Cortex of kidney (tissue), 1 donor: ENCODE data around the gene PLXNB1.

ENCODE experiments used
- DNase-seq: peaks from one replicate; lab custom pipeline; 2025; lab: John Stamatoyannopoulos, UW

PLXNB1 gene

DNA sequence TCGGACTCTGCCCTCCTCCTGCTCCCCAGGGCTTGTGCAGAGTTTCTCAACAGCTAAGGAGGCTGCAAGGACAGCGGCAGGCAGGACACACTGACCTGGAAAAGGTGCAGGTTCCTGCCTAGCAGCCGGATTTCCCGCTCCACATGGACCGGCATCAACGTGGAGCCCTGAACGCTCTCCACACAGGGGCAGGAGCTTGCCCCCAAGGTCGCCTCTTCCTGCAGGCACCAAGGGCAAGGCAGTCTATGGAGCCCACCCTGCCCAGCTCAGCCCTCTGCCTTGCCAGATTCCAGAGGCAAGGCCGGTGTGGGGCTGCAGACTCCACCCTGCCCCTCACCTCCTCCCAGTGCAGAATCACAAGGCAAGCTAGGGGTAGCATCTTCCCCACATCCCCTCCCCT, 10.7 kb downstream of the PLXNB1 start:
- DNase-seq = no peak

DNA sequence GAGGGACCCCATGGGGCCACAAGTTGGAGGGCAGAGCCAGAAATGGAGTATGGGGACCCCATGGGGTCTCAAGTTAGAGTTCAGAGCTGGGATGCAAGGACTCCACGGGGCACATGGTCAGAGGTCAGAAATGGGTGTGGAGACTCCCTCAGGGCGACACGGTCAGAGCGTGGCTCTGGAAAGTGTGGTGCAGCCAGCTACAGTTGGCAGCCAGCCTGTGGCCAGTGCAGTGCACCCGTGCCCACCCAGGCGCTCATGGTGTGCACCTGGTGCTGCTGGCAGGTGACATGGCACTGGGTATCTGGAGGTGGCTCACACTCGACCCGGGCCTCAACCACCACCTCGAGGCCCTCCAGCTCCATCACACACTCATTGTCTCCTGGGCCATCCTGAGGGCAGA, 11.2 kb downstream of the PLXNB1 start:
- DNase-seq = no peak

DNA sequence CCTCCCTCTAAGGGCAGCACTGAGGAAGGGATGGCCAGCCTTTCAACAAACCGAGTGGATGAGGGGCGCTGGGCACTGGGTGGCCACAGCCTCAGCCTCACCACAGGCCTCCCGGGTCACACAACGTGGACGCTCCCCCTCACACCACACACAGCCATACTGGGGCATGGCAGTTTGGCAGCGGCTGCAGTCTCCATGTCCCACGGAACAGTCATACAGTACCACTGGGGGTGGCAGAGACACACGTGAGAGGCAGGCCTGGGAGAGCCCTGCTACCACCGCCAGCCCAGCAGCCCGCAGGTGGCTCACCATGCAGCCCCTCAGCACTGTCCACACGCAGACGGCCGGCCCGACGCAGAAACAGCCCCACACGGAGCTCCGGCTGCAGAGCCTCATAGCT, 11.7 kb downstream of the PLXNB1 start:
- DNase-seq = no peak

DNA sequence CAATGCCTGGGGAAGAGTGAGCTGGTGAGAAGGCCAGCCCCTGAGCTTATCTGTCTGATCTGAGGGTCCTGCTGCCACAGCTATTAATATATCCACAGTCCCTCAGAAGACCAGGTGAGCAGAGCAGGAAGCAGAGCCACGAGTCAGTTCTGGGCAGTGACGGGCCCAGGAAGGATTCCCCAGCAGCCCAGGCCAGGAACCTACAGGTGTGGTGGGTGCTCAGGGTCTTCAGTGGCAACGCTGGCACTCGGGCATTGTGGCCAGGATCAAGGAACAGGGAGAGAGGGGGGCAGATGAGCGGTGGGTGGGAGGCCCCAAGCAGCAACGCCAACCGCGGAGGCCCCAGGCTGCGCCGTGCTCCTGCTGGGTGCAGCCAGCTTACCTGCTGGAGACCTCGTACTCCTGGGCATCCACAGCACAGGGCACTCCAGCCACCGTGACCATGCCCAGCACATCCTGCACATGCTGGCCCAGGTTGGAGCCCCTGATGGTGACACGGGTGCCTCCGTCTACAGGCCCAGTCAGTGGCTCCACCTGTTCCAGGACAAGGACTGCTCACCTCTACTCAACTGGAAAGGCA, 12.3 kb downstream of the PLXNB1 start:
- DNase-seq = no peak

DNA sequence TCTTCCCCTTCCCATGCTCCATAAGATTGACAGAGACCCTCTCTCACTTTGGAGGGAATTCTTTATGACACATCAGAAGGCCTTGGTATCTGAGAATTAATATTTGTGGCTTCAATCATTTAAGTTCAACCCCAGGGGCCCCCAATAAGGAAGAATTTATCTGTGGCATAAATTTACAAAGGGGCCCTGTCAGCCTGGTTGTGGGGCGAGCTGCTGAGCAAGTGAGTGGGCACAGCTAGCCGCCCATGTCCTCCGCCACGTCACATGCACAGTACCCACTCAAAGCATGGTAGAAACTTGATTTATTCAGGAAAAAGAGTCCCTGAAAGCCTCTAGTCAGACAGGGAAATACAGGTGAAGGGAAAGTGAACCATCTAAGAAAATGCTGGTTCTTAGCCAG, 13.3 kb downstream of the PLXNB1 start:
- DNase-seq = no peak

DNA sequence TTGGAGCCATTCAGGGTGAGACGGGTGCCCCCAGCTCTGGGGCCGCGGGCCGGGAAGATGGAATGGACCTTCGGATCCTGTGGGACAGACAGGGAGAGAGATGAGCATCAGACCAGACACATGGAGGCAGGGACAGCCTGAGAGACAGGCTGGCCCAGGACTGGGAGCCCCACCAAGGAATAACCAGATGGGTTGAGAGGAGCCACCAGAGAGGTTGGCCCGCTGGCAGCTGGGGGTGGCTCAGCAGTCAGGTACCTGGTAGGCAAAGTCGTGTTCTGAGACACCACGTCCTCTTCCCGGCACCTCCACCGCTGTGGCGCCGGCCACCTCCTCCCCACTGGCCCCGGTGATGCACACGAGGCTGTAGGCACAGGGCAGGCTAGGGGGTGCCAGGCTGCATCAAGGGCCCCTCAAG, 13.8 kb downstream of the PLXNB1 start:
- DNase-seq = no peak

DNA sequence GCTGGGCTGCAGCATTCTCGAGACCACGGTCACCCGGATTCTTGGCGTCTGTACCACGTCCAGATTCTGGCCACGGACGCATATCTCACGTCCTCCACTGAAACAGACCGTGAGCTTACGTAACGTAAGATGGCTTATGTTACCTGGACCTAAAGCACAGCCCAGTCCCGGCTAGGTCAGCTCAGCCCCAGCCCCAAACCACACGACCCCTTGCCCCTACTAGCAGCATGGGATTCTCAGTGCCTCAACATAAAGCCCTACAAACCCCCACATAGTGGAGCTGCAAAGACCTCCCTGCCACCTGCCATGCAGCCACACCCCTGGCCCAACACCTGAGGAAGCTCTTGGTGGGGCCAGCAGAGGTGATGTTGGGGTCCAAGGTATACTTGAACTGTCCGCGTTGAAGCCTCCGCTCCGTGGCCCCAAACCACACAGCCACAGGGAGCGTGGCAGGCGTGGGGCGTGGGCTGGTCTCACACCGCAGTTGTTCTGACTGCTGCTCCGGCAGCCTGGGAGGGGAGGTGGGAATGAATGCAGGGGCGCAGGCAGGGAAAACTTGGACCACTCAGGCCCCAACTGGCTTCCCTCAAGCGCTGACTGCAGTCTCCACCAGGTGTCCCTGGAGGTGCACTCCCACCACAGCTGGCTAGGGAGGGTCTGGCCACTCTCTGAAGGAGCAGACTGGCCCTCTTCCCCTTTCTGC, 14.5 kb downstream of the PLXNB1 start:
- no peak for DNase-seq

DNA sequence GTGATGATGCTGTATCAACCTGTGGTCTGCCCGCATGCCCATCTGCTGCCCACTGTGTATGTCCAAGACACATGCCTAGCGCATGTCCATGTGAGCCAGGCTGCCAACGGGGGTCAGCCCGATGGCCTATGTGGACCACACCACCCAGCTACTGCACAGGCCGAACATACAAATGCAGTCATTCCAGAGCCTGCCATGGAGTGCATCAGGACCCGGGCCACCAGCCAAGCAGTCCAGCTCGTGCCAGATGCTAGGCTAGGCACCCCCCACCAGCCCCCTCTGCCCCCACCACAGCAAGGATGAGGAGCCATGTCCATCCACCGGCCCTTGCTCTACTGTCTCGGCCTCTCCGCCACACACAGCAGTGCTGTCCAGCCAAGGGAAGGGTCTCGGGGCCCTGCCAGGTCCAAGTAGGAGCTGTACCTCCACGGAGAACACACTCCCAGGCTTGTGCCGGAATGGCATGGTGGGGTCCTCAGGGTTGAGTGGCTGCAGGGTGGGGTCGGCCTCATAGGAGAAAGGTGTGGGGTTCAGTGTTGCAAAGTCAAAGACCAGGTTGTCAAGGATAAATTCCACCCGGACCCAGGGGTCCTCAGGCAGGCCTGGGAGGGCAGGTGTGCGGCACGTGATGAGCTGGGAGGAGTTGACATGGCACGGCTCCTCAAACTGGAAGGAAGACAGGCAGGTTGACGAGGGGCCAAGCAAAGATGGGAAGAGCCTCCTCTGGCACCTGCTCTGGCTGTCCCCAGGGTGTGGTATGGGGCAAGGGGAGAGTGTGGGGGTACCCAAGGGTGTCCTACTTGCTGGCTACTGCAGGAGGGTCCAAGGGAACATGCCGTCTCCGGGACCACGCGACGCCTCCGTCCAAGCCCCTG, 15.3 kb downstream of the PLXNB1 start:
- DNase-seq = no peak

DNA sequence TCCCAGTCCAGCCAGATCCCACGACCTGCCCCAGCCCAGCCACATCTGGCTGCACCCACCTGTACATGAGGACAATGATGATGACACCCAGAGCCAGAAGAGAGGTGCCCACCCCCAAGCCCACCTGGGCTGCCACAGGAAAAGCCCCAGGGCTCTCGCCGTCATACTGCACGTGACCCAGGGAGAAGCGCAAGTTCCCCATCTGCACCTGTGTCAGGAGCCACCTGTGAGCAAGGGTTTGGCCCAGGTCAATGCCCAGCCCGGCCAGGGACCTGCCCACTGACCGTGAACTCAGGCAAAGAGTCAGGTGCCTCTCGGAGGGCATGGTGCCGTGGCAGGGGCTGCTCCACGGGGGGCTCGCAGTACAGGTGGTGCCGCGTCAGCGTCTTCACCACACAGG, 16.3 kb downstream of the PLXNB1 start:
- DNase-seq = no peak

DNA sequence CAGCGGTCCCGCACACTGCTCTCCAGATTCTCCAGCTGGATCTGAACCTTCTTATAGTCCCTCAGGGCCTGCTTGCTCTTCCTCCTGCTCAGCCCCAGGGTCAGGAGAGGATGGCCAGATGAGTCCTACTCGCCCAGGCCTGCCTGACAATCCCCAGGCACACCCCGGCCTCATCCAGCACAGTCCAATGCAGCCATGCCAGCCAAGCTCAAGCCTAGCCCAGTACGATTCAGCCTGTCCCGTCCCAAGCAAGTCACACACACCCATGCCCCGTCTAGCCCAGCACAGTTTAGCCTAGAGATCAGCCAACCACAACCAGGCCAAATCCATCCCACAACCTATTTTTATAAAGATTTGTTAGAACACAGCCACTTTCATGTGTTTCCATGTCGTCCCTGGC, 16.8 kb downstream of the PLXNB1 start:
- DNase-seq = no peak

DNA sequence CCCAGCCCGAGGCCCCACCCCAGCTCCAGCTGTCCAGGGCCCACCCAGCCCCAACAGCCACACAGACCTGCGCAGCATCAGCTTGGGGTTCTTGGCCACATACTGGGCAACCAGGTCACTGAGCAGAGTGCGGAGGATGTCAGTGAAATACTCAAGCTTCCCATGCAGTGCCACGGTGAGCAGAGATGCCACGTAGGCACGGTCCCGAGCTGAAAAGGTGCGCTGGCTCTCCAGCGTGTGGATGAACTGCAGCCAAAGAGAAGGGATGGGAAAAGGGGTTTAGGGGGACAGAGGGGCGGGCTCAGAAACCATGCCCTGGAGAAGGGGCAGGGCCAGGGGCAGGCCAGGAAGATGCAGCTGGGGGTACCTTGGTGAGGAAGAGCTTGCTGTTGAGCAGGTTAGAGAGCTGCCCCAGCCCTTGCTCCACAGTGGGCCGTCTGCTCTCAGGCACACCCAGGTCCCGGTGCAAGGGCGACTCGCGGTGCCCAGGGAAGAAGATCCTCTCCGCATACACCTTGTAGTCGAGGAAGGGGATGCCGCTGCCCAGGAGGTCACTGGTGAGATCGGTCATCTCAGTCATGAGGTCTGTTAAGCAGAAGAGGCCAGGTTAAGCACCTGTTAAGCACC, 17.4 kb downstream of the PLXNB1 start:
- no peak for DNase-seq

DNA sequence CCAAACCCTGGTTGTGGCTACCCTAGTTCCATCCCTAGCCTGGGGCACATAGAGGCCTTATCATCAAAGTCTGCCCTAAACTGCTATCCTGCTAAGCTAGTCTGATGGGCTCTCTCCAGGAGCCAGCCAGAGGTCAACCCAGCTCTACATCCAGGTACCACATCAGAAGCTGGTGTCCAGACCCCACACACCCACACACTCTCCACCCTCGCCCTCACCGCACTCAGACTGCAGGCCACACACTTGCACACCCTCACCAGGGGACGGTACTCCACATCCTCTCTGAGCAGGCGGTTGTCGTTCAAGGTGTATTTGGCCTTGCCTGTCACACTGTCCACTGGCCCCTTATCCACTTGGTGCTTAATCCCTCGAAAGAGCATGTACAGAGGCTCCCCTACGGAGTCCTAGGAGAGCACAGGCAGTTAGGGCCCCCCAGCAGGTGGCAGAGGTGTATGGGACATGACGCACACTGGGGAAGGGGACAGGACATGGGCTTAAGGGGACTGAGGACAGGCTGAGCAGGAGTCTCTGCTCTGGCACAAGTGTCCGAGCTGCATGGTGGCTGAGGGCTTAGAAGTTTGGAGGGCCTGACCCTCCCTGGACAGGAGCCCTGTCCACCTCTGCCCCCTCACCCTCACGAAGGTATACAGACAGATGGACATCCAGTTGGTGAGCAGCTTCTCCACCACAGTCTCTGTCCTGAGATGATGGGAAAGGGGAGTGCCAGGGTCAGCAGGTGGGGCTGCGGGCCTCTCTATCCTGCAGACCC, 18.1 kb downstream of the PLXNB1 start:
- no peak for DNase-seq

DNA sequence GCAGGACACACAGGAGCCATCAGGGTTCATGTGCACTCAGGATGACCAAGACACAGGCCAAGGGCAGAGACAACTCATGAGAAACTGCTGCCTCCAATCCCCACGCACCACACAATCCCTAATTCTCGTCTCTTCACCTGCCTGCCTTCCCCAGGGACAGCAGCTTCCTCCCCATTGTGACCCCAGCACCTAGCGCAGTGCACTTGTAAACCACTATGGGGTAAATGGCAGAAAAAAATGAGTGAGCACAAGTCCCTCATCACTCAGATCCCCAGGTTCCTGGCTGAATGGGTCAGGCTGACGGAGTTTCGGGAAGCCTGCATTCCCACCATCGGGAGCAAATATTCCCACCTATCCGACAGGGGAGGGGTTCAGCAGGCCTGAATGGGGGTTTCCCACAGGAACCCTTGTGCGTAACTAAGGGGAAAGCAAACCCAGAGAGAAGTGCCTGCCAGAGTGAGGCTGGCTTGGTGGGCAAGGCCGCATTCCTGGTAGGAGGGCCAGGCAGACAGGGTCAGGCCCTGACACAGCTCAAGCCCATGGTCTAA, 18.8 kb downstream of the PLXNB1 start:
- DNase-seq = no peak

DNA sequence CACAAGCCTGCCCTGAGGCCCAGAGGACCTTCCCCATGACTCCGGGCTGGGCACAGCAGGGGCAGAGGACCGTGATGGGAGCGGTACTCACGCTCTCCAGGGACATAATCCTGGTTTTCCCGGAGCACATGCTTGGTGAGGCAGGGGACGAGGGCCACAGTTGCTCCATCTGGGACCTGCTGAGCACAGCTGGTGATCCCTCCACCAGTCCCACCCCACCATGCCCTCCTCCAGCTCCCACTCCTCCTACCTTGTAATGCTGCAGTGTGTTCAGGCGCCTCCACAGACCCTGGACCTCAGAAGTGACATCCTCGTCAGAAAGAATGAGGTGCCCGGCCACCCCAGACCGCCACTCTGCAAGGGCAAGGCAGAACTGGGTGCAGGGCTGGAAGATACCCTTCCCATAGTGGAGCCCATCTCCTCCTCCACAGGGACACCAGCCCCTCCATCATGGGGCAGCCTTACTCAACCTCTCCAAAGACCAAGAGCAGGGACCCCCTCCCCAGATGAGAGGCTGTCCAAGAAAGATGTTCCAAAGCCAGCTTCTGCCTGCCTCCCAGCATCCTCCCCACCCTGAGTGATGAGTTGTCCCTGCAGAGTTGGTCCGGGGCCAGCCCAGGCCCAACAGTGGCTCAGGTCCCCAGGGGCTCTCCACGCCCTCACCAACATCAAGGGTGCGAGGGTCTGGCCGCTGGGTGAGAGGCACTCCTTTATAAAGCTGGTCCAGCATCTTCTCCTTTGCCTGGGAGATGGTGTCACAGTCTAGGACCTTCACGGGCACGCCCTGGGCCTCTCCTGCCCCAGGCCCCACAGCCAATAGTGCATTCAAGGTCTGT, 19.5 kb downstream of the PLXNB1 start:
- DNase-seq = no peak

DNA sequence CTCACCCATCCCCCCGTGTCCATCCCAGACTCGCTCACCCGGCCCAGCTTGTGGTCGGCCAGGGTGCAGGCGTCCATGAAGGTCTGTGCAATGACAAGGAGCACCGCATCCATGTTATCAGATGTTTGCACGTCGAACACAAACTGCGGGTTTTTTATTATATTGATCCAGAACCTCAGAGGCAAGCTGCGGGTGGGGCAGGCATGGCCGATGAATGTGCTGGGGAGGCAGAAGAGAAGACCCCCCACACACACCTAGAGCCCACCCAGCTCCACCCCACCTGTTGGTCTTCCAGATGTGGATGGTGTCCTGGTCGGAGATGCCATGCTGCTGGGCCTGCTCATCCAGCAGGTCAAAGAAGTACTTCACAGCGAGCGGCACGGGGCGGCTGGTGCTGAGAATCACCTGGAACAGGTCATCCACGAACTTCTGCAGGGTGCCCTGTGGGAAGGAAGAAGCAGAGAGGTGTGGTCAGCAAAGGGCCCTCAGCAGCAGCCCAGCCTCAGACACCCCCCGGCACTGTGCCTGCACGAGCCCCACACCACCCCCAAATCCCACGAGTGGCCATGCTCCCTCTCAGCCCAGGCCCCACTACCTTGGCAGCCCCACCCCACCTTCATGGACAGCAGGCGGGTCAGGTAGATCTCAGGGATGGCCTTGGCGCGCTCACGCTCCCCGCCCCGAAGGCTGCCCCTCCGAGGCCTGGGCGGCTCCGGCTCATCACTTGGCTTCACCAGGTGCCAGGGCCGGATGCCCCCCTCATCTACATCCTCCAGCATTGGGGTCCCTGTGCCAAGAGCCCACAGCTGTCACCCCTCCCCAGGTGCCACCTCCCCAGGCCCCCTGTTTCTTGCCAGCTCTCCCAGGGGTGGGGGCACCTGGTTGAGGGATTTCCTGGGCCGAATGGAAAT, 20.3 kb downstream of the PLXNB1 start:
- DNase-seq = no peak

DNA sequence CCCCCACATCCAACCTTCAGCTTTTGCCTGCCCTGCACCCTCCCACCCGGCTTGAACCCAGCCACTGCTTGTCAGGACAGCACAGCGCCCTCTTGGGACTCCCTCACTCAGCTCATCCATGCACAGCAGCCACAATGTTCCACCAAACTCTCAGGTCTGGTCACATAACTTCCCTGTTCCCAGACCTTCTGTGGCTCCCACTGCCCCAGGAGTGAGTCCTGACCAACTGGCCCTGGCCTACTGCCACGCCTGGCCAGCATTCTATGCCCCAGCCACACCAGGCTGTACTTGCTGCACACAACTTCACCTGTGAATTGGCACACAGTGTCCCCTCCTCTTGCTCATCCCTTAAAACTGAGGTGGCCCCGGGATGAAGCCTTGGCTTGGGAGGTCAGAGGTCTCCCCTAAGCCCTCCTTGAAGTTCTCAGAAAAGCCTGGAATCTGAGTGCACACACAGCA, 21.0 kb downstream of the PLXNB1 start:
- no peak for DNase-seq

DNA sequence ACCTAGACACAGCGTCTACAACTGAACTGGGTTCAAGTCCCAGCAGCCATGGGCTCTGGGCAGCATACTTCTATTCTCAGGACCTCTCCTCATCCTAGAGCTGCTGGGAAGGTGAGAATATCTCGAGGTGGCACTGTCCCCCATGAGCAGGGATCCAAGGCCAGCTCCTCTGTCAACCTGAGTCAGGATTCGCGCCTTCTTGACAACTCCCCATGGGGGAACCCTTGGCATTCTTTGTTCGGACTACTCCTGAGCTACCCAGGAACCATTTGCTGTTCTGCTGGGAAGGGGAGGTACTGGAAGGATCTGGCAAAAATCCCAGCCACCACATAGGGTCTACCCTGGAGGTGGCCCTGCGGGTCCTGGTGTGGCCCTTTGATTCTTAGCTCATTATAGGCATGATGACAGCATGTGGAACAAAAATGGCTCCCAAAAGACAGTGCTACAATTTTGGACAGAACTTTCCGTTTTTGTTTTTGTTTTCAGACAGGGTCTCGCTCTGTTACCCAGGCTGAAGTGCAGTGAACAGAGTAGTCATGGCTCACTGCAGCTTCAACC, 22.3 kb downstream of the PLXNB1 start:
- no peak for DNase-seq

DNA sequence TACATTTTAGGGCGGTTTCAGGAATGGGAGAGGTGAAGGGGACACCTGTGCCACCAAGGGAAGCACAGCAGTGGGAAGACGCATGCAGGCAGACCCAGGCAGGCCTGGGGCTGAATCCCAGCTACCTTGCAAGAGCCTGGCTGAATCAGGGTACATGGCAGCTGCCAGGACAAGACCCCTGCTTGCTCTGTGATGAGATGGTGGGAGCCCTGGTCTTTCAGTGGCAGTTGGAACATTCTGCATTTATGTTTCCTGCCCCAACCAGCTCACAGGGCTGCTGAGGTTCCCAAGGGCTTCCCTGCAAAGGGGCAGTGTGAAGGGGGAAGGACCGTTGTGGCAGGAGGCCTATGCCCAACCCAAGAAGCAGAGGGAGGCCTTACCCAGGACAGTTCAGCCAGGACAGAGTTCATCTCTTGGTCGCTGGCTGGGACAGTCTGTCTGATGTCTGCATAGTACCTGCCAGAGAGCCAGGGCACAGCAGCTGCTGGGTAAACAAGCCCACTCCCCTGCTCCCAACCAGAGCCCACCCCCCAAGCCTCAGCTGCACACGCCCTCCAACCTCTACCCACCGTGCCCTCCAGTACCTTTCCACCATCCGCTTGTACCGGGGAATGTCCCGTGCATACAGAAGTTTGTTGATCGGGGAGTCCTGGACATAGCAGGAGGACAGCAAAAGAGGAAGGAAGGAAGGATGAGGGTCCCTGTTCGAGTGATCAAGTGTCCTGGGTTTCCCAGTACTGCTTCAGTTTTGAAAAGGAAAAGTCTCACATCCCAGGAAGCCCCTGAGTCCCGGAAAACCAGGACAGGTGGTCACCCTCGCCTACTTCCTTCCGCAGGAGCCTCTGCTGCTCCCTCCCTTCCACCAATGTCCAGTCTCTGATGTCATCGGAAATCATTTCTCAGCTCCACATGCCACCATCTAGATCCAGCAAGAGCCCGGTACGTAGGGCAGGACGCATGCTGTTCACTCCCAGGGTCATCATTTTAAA, 23.1 kb downstream of the PLXNB1 start:
- no peak for DNase-seq
